ENCODE measurements around the gene PALD1.

GRCh38 chr10:70480239-70480861, 1.8 kb downstream of the PALD1 start:
- TF ChIP-seq, protein P1, sequence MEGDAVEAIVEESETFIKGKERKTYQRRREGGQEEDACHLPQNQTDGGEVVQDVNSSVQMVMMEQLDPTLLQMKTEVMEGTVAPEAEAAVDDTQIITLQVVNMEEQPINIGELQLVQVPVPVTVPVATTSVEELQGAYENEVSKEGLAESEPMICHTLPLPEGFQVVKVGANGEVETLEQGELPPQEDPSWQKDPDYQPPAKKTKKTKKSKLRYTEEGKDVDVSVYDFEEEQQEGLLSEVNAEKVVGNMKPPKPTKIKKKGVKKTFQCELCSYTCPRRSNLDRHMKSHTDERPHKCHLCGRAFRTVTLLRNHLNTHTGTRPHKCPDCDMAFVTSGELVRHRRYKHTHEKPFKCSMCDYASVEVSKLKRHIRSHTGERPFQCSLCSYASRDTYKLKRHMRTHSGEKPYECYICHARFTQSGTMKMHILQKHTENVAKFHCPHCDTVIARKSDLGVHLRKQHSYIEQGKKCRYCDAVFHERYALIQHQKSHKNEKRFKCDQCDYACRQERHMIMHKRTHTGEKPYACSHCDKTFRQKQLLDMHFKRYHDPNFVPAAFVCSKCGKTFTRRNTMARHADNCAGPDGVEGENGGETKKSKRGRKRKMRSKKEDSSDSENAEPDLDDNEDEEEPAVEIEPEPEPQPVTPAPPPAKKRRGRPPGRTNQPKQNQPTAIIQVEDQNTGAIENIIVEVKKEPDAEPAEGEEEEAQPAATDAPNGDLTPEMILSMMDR (IDR thresholded peaks at IDR 0.05), result no peak
- TF ChIP-seq YY1 (IDR thresholded peaks at IDR 0.05; ENCODE audit: low read depth) (no peak), POLR2AphosphoS5 (IDR thresholded peaks at IDR 0.05; ENCODE audit: low read depth, low read length) (no peak), RXRA (IDR thresholded peaks at IDR 0.05; ENCODE audit: borderline replicate concordance, low read depth) (no peak), EZH2phosphoT487 (IDR thresholded peaks at IDR 0.05; ENCODE audit: borderline replicate concordance, low read depth) (no peak), JUND (IDR thresholded peaks at IDR 0.05) (no peak)

Data from SK-N-SH (cell line).